ENCODE data around the gene ZDHHC14.

The ZDHHC14 gene

DNA sequence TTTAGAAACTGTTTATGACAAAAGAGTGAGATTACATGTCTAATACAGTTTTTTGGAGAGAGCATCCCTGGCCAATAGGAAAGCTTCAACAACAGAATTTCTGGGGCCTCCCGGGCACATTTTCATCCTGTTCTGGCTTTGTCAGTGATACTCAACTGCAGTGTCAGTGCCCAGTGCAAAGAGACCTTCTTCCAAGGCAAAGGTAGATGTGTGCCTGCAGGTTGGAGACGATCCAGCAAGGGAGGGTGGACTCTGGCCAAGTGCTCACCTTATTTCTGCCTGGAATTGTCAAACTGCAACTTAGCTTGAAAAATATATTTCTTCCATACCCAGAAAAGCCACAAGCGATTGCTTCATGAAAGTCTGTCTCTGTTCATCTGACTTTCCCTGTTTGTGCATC lies 230.4 kb downstream of the ZDHHC14 start:
- Mint-ChIP-seq H3K9me3 (no peaks in the 10 kb centered on the region), H3K27ac (peak overlapping the region; percentile 75), H3K36me3 (peaks cover 37% of the 10 kb centered on the region), H3K4me1 (peaks cover 91% of the 10 kb centered on the region), H3K27me3 (no peaks in the 10 kb centered on the region), H3K4me3 (no peak overlapping the region)
- ATAC-seq, result no peak

DNA sequence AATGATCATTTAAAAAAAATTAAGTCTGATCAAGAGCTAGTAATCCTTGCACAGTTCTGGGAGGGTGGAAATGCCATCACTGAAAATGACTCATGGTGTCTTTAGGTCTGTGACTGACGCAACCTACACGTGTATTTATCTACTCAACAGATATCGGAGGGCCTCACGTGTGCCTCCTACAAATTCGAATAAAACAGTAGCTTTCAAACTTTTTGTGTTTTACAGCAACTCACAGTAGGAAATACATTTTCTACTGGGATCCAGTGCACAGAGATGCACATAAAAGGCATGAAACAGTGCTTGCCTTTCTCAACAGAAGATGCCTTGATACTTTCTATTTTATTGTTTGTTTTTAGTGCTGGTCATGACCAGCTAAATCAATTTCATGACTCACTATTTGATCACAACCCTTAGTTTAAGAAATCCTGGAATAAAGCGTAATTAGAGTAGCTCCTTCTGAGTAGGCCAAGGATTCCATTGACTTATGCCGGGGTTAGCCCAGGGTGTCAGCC lies 232.1 kb downstream of the ZDHHC14 start:
- peaks cover 78% of the 10 kb centered on the region for H3K4me1 Mint-ChIP-seq
- ATAC-seq, result no peak

DNA sequence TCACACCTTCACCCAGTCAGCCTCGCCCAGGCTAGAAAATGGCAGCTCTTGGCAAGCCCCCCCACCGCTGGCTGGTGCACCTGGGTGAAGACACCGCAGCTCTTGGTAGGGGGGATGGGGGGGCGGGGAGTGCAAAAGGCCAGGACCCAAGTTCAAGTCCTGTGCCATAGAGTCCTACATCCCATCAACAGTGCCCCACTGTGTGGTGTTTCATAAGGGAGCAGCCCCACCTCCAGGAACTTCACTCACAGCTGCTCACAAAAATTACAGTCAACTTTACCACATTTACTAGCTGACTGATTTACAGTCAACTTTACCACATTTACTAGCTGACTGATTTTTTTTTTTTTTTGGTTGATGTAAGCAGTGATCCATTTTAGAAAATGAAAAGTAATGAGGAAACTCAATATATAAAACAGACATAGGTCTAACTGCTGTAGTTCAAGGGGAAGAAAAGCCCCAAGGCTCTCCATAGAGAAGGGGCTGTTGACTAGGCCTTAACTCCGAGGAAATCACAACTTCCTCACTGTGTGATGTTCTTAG lies 233.1 kb downstream of the ZDHHC14 start:
- no peak overlapping the region for H3K4me3 Mint-ChIP-seq
- ATAC-seq, result peak; percentile 72
- H3K27me3 Mint-ChIP-seq, result no peaks in the 10 kb centered on the region
- no peaks in the 10 kb centered on the region for H3K9me3 Mint-ChIP-seq
- H3K4me1 Mint-ChIP-seq, result peaks cover 68% of the 10 kb centered on the region
- peaks cover 36% of the 10 kb centered on the region for H3K36me3 Mint-ChIP-seq
- H3K27ac Mint-ChIP-seq, result peak overlapping the region; percentile 79

More for the DNA sequence above, 232.1 kb downstream of the ZDHHC14 start:
- Mint-ChIP-seq H3K27me3 (no peaks in the 10 kb centered on the region), H3K27ac (peak overlapping the region; percentile 18), H3K36me3 (peaks cover 40% of the 10 kb centered on the region), H3K9me3 (no peaks in the 10 kb centered on the region), H3K4me3 (no peak overlapping the region)

DNA sequence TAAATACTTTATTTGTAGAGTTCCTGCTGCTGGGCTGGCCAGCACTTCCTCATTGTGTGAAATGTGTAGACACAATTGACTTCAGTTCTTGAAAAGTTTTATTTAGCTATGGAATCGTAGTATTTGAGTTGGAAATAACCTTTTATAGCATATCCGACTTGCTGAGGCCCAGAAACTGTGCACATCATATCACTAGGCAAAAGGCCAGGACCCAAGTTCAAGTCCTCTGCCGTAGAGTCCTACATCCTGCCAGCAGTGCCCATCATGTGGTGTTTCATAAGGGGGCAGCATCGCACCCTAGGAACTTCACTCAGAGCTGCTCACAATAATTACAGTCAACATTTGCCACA lies 234.4 kb downstream of the ZDHHC14 start:
- Mint-ChIP-seq H3K4me3 (no peak overlapping the region), H3K9me3 (no peaks in the 10 kb centered on the region), H3K4me1 (peaks cover 59% of the 10 kb centered on the region), H3K36me3 (peaks cover 32% of the 10 kb centered on the region), H3K27me3 (no peaks in the 10 kb centered on the region), H3K27ac (peak overlapping the region; percentile 79)
- peak; percentile 67 for ATAC-seq

DNA sequence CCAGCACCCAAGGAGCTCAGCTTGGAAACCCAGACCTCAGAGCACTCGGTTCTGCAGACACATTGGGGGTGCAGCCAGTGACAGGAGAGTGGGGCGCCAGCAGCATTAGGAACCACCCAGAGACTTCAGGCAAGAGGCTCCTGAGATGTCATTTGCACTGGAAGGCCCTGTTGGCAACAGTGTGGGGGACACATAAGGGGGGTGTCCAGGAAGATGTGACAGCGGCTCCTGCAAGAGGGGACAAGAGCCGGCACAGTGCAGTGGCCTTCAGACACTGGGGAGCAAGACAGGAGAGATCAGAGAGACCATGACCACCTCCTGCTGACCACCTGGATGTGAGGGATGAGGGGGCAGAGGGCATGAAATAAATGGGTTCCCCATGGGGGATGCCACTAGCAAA lies 235.0 kb downstream of the ZDHHC14 start:
- Mint-ChIP-seq H3K27ac (peak overlapping the region; percentile 79), H3K27me3 (no peaks in the 10 kb centered on the region), H3K4me3 (no peak overlapping the region), H3K36me3 (peaks cover 32% of the 10 kb centered on the region), H3K4me1 (peaks cover 54% of the 10 kb centered on the region), H3K9me3 (no peaks in the 10 kb centered on the region)
- ATAC-seq, result no peak

DNA sequence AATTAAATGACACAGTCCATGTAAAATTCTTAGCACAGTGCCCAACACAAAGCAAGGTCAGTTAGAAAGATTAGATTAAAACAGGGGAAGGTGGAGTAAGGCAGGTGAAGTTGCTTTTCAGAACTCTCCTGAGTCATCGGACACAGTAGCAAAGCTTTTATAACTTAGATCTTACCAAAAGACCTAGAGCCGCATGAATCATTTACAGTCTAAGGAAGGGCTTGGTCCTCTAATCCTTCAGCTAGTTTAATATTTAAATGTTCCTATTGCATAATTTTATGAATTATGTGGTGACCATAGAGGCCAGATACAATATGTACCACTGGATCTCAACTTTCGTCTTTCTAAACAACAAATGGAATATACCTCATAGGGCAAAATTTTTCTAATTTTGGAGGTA lies 240.0 kb downstream of the ZDHHC14 start:
- H3K27ac Mint-ChIP-seq, result no peak overlapping the region

DNA sequence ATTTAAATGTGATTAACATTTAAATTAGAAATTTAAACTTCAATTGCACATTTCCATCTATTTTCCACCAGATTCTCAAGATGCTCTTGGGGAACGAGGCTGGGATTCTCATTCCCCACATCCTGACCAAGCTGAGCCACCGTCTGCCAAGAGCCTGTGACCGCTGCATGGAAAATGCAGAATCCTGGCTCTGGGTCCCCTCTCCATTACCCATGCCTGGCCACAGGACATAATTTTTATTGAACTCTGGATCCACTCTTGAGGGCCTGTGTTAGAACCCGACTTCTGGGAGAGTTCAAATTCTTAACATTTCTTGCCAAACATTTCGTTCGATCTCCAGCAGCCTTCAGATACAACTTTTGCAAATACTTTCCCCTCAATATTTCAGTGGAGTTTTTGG lies 240.4 kb downstream of the ZDHHC14 start:
- Mint-ChIP-seq H3K27me3 (no peaks in the 10 kb centered on the region), H3K36me3 (peaks cover 29% of the 10 kb centered on the region), H3K4me1 (peaks cover 10% of the 10 kb centered on the region), H3K27ac (no peak overlapping the region), H3K4me3 (no peak overlapping the region), H3K9me3 (peaks cover 5% of the 10 kb centered on the region)
- ATAC-seq, result no peak

More for the DNA sequence above, 240.0 kb downstream of the ZDHHC14 start:
- Mint-ChIP-seq H3K4me1 (peaks cover 15% of the 10 kb centered on the region), H3K27me3 (no peaks in the 10 kb centered on the region), H3K36me3 (peaks cover 33% of the 10 kb centered on the region), H3K9me3 (peaks cover 5% of the 10 kb centered on the region), H3K4me3 (no peak overlapping the region)
- ATAC-seq, result no peak

DNA sequence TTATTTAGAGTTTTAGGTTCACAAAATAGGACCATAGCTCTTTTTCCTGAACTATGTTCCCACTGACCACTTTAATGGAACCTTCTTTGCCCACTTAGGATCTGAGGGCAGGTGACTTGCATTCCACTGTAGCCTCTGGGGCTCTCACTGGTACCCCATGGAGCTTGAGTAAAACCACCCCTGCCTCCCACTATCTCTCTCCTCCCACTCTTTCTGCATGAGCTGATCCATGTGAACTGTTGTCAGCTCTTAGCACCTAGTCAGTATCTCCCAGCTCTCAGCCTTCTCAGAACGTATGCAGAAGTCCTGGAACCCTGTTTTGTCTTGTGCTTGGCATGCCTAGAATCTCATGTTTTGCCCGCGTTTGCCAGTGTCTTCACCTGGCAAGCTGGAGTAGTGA lies 241.4 kb downstream of the ZDHHC14 start:
- Mint-ChIP-seq H3K4me3 (no peak overlapping the region), H3K4me1 (peaks cover 6% of the 10 kb centered on the region), H3K27ac (no peak overlapping the region), H3K27me3 (no peaks in the 10 kb centered on the region), H3K9me3 (peaks cover 5% of the 10 kb centered on the region), H3K36me3 (peaks cover 28% of the 10 kb centered on the region)
- ATAC-seq, result no peak

DNA sequence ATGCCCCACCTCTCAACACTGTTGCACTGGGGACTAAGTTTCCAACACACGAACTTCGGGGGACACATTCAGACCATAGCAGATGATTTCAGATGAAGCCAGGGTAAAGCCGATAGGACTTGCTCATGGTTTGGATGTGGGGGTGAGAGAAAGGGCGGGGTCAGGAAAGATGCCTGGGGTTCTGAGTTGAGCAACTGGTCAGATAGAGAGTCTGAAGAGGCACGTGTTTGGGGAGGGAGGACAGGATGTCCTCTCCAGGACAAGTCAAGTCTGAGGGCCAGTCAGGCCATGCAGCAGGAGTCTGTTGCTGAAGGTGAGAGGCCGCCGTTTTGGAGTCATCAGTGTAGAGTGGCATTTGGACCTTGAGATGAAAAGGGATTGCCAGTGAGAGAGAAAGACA lies 244.1 kb downstream of the ZDHHC14 start:
- H3K27ac Mint-ChIP-seq, result peak overlapping the region; percentile 15
- H3K4me1 Mint-ChIP-seq, result peaks cover 22% of the 10 kb centered on the region
- no peak overlapping the region for H3K4me3 Mint-ChIP-seq
- H3K36me3 Mint-ChIP-seq, result peaks cover 19% of the 10 kb centered on the region
- ATAC-seq, result no peak
- peaks cover 5% of the 10 kb centered on the region for H3K9me3 Mint-ChIP-seq
- no peaks in the 10 kb centered on the region for H3K27me3 Mint-ChIP-seq

DNA sequence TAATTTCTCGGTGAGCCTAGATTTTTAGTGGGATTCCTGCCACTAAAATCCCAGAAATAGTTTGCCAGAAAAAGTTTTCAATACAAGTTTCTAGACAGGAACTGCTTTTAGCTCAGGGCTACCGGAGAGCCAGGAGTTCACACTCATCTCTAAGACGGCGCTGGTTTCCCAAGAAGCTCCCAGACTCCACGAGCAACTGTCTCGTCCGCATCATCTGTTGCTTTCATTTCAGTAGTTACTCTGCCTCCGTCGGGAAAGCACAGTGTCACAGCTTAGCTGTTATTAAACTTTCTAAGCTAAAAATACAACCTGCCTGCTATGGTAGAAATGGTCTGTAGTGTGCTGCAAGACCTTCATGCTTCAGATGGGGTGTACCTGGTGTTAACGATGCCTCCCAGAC lies 244.8 kb downstream of the ZDHHC14 start:
- Mint-ChIP-seq H3K9me3 (peaks cover 5% of the 10 kb centered on the region), H3K36me3 (peaks cover 19% of the 10 kb centered on the region), H3K27me3 (no peaks in the 10 kb centered on the region), H3K4me1 (peaks cover 22% of the 10 kb centered on the region), H3K4me3 (no peak overlapping the region), H3K27ac (peak overlapping the region; percentile 15)
- ATAC-seq, result no peak

DNA sequence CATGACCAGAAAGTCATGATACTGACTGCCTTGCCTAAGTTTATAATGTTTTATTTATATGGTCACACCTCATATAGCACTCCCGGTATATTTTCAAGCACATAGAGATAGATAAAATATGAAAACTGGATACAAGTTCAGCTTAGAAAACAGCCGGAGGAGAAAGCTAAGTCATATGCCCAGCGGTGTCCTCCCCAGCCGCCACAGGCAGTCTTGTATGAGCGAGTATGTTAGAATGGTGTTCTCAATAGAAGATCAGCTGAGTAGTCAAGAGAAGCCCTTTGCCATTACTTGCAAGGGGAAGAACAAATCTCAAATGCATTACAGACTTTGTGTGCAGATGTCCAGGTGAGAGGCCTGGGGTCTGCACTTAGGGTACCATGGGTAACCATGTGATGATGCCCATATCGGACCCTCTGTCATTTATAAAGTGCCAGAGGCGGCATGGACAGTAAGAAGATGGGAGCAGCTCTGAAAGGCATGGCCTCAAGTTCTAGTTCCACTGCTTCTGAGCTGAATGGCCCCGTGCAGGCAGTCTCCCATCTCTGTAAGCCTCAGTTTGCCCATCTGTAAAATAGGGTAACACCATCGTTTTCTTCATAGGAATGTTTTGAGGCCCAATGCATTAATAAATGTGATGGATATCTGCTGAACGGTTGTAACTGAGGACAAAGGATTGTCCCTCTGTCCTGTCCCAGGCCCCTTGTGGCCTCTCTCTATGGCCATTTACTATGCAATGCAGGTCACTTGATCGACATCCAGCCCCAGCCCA lies 246.4 kb downstream of the ZDHHC14 start:
- Mint-ChIP-seq H3K36me3 (peaks cover 17% of the 10 kb centered on the region), H3K4me3 (no peak overlapping the region), H3K27me3 (no peaks in the 10 kb centered on the region), H3K27ac (no peak overlapping the region), H3K9me3 (peaks cover 5% of the 10 kb centered on the region), H3K4me1 (peaks cover 22% of the 10 kb centered on the region)
- ATAC-seq, result no peak

DNA sequence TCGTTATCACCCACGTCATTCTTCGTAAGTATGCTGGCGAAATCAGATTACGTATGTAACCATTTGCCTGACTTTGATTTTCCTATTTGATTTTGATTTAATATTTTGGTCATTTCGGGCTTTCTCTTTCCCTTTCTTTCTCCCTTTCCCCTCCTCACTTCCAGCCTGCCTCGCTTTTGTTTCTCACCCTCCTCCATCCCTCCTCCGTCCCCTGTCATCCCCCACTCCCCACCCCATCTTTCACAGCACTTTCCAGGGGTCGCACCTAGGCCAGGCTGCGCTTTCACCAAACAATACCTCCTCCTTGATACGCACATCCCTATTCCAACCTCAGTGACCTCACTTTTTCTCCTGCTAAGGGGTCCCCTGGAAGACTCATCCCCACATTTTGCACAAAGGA lies 247.5 kb downstream of the ZDHHC14 start:
- H3K27ac Mint-ChIP-seq, result no peak overlapping the region
- peaks cover 22% of the 10 kb centered on the region for H3K4me1 Mint-ChIP-seq
- no peaks in the 10 kb centered on the region for H3K27me3 Mint-ChIP-seq
- peaks cover 13% of the 10 kb centered on the region for H3K36me3 Mint-ChIP-seq
- no peak overlapping the region for H3K4me3 Mint-ChIP-seq
- no peak for ATAC-seq
- H3K9me3 Mint-ChIP-seq, result no peaks in the 10 kb centered on the region

DNA sequence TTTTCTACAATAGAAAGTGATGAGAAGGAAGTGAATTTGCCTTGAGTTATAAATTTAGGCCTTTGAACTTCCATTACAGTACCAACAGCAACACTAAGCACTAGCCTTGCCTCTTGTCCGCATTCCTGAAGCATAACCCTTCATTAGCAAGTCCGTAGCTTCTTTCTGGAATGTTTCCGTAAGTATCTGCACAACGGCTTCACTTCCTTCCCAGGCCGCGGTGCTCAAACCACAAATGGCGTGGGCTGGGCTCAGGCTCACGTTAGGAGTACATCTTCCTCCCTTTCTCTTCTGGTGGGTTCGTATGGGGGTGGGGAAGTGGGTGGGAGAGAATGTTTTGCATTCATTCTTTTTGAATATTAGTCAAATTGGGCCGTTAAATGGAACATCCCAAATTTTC lies 248.2 kb downstream of the ZDHHC14 start:
- ATAC-seq, result no peak
- H3K4me1 Mint-ChIP-seq, result peaks cover 22% of the 10 kb centered on the region
- no peak overlapping the region for H3K4me3 Mint-ChIP-seq
- H3K36me3 Mint-ChIP-seq, result peaks cover 12% of the 10 kb centered on the region
- no peak overlapping the region for H3K27ac Mint-ChIP-seq
- H3K27me3 Mint-ChIP-seq, result no peaks in the 10 kb centered on the region
- H3K9me3 Mint-ChIP-seq, result no peaks in the 10 kb centered on the region

DNA sequence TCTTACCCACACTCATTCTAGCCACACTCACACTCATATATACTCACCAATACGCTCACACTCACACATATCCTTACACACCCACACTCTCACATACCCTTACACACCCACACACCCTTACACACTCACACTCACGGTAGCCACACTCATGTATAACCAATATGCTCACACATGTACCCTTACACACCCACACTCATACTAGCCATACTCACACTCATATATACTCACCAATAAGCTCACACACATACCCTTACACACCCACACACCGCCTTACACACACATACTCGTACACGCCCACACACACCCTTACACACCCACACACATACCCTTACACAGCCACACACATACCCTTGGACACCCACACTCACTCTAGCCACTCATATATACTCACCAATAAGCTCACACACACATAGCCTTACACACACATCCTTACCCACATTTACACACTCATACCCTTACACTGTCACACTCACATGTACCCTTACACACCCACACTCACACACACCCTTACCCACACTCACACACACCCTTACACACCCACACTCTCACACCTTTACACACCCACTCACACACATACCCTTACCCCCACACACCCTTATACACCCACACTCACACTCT lies 249.6 kb downstream of the ZDHHC14 start:
- H3K4me3 Mint-ChIP-seq, result no peak overlapping the region
- H3K9me3 Mint-ChIP-seq, result no peaks in the 10 kb centered on the region
- H3K27me3 Mint-ChIP-seq, result no peaks in the 10 kb centered on the region
- peaks cover 16% of the 10 kb centered on the region for H3K4me1 Mint-ChIP-seq
- no peak for ATAC-seq
- H3K36me3 Mint-ChIP-seq, result peaks cover 12% of the 10 kb centered on the region
- no peak overlapping the region for H3K27ac Mint-ChIP-seq

DNA sequence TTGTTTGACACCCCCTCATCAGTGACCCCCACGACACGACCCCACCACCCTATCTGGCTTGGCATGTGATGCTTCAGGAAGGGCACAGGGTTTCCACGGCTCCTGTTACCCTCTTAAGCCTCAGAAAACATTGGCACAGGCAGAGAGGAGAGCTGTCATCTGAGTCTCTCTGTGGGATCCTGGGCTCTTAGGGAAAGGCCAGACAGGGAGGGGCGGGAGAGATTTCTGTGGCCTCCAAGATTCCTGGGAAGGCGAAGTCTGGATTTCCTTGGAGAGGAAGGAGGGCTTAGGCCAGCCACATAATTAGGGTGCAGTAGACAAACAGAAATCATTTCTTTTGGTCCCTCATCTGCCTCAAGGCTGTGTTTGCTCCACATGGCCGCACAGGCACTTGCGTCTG lies 250.4 kb downstream of the ZDHHC14 start:
- Mint-ChIP-seq H3K4me3 (no peak overlapping the region), H3K36me3 (peaks cover 20% of the 10 kb centered on the region), H3K27ac (no peak overlapping the region), H3K27me3 (no peaks in the 10 kb centered on the region), H3K4me1 (peaks cover 16% of the 10 kb centered on the region), H3K9me3 (no peaks in the 10 kb centered on the region)
- ATAC-seq, result no peak

All from stimulated activated memory B cell treated with anti-CD40 and anti-IgM and Interleukin-4, amounts not matched to agents 10 μg/mL and 1 μg/mL and 100 μg/mL, for 72 hours (primary cell).